ENCODE results near the gene CEND1.

DNA sequence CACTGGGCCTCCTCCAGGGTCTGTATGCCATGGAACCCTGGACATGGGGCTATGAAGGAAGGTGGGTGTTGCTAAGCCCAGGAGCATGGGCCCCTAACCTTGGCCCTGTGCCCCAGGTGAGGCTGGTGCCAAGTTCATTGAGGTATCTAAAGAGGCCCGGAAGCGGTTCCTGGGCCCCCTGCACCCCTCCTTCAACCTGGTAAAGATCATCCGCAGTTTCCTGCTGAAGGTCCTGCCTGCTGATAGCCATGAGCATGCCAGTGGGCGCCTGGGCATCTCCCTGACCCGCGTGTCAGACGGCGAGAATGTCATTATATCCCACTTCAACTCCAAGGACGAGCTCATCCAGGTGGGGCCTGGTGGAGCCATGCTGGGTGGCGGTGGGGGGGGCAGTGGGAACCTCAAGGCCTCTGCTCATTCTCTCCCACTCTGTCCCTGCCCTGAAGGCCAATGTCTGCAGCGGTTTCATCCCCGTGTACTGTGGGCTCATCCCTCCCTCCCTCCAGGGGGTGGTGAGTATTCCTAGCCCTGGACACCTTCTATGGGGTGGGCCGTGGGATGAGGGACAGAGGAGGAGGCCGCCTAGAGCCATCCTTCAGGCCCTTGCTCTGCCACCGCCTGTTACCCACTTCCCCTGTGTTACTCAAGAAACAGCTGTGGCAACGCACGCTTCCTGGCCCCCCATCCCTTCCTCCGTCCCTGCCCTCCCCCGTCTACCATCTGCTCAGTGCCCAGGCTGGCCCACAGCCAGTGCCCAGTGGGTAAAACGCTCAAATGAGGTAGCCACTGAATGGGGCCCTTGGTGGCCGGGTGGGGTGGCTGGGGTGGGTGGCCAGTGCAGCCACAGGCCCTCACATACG is 31.9 kb upstream of the CEND1 start:
- TF ChIP-seq GATA2 (IDR thresholded peaks at IDR 0.05; ENCODE audit: low read depth, low read length) (no peak), GATA3 (IDR thresholded peaks at IDR 0.05; ENCODE audit: low read depth, low read length) (no peak)

Measured in SH-SY5Y (cell line).